ENCODE data around the gene PDE6G.

The PDE6G gene

DNA sequence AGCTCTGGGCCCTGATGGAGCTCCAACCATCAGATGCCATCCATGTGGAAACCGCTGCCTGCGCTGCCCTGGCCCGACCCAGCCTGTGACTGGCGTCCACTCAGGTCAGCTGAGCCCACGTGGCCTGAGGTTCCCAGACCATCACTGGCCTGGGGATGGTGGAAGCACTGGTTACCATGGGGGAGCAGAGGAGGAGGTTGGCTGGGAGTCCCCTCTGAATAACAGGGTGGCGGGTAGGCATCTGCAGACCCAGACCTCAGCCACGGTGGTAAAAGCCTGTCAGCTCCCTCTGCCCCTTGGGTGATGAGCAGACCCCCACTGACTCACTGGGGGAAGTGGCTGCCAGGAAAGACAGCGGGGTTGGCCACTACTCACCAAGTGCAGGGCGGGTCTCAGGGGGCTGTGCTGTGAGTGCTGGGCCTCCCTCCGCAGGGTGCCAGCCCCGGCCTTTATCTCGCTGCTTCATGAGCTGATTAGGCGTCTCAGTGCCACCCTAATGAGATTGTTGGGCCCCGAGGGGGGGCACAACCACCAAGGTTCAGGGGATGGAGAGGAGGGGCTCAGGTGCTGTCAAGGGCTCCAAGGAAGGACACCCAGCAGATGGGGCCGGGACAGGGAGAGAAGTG is at the start of gene PDE6G:
Gene PDE6G (minus strand): TSS at position 425 of the 626 bp plus-strand sequence. CDS start 3,237 bp downstream, outside the sequence.
- no peak within 1 kb of the TSS for H3K9ac ChIP-seq (ENCODE audit: low read length)
- H4K20me1 ChIP-seq (ENCODE audit: insufficient read depth, low read length): no peaks in the 10 kb centered on the region
- no peaks in the 10 kb centered on the region for H3K9me3 ChIP-seq (ENCODE audit: insufficient read depth, low read length)
- H3K4me1 ChIP-seq (ENCODE audit: low read length): peaks cover 8% of the 10 kb centered on the region
- H3K79me2 ChIP-seq (ENCODE audit: low read length): no peaks in the 10 kb centered on the region
- H2AFZ ChIP-seq (ENCODE audit: low read depth, low read length): no peak within 1 kb of the TSS
- no peak for TF ChIP-seq EZH2phosphoT487 (IDR thresholded peaks at IDR 0.05; ENCODE audit: low read depth)
- TF ChIP-seq, protein P1, sequence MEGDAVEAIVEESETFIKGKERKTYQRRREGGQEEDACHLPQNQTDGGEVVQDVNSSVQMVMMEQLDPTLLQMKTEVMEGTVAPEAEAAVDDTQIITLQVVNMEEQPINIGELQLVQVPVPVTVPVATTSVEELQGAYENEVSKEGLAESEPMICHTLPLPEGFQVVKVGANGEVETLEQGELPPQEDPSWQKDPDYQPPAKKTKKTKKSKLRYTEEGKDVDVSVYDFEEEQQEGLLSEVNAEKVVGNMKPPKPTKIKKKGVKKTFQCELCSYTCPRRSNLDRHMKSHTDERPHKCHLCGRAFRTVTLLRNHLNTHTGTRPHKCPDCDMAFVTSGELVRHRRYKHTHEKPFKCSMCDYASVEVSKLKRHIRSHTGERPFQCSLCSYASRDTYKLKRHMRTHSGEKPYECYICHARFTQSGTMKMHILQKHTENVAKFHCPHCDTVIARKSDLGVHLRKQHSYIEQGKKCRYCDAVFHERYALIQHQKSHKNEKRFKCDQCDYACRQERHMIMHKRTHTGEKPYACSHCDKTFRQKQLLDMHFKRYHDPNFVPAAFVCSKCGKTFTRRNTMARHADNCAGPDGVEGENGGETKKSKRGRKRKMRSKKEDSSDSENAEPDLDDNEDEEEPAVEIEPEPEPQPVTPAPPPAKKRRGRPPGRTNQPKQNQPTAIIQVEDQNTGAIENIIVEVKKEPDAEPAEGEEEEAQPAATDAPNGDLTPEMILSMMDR (IDR thresholded peaks at IDR 0.05; ENCODE audit: low read depth, low read length): no peak
- no peaks in the 10 kb centered on the region for H3K36me3 ChIP-seq (replicated peaks; ENCODE audit: low read depth, low read length)
- H3K4me3 ChIP-seq (ENCODE audit: low read length): no peak within 1 kb of the TSS
- no peak within 1 kb of the TSS for H3K27ac ChIP-seq (ENCODE audit: low read length)
- no peaks in the 10 kb centered on the region for H3K27me3 ChIP-seq (ENCODE audit: low read depth, low read length)
- no peak within 1 kb of the TSS for H3K4me2 ChIP-seq (ENCODE audit: low read length)

DNA sequence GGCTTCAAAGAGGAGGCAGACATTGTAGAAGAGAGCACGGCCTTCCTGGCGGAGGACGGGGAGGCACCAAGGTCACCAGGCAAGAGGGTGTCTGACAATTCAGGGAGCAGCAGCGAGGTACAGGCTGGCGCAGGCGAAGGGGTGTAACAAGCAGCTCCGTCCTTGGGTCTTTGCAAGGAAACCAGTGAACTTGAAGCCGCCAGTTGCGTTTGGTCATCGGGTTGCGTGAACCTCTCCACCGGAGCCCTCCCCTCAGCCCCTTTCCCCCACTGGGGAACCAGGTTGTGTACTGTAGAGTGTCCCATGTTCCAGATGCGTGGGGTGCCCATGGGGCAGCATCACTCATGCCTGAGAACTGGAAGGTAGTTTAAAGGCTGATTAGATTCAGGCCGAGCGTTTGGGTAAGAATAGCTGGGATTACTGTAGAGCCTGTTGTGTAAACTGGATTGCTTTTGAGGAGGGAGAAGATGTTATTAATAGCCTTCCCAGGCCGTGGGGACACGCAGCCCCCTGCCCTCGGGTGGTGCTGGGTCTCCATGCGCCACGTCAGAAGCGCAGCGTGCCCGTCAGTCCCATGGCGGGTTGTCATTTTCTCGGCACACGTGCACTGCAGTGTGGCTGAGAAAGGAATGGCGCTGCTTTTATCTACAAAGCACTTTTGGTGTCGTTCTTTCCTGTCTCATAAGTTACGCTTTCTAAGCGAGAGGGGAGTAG is 49.3 kb upstream of the PDE6G start:
- H3K79me2 ChIP-seq (ENCODE audit: low read length): peaks cover 51% of the 10 kb centered on the region

DNA sequence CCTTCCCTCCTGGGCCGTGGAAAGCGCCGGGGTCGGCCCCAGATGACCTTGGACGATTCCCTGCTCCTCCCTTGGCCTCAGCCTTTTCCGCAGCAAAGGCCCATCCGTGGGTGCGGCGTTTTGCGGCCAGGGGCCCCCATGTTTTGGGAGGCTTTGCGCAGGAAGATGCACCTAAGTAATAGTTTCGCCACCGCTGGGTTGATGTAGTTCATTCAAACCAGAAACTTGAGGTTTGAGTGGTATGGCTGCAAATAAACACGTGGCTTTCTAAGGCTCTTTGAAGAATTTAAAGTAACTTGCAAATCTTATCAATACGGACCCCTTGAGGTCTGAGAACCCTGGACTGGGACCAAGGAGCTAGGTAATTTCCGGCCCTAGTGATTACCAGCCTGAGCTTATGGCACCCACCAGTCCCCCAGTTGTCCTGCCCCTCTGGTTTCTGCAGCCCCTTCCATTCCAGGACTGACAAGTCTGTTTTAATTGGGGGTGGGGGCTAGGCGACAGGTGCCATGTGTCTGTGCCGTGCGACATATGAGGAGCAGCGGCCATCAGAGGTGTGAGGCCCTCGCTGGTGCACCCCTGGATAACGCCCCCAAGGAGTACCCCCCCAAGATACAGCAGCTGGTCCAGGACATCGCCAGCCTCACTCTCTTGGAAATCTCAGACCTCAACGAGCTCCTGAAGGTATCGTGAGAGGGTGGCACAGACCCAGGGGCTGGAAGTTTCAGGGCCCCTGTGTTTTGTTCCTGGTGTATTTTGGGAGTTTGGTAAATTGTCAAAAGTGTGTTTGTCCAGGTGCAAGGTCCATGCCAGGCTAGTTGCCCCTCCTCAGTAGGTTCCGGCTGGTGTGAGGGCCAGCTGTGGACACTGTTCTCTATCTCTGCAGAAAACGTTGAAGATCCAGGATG is 47.7 kb upstream of the PDE6G start:
- Histone ChIP-seq H3K27ac (ENCODE audit: low read length) (peak overlapping the region; percentile 58), H3K36me3 (replicated peaks; ENCODE audit: low read depth, low read length) (peaks cover 49% of the 10 kb centered on the region), H3K79me2 (ENCODE audit: low read length) (peaks cover 63% of the 10 kb centered on the region), H3K4me2 (ENCODE audit: low read length) (peak overlapping the region; percentile 95), H3K4me1 (ENCODE audit: low read length) (peaks cover 19% of the 10 kb centered on the region), H2AFZ (ENCODE audit: low read depth, low read length) (no peak overlapping the region), H3K4me3 (ENCODE audit: low read length) (peak overlapping the region; percentile 95), H3K9ac (ENCODE audit: low read length) (peak overlapping the region; percentile 95), H3K27me3 (ENCODE audit: low read depth, low read length) (no peaks in the 10 kb centered on the region), H4K20me1 (ENCODE audit: insufficient read depth, low read length) (peaks cover 6% of the 10 kb centered on the region), H3K9me3 (ENCODE audit: insufficient read depth, low read length) (no peaks in the 10 kb centered on the region)
- no peak for TF ChIP-seq EZH2phosphoT487 (IDR thresholded peaks at IDR 0.05; ENCODE audit: low read depth)
- TF ChIP-seq, protein P1 (IDR thresholded peaks at IDR 0.05; ENCODE audit: low read depth, low read length): no peak

More for the DNA sequence above, 49.3 kb upstream of the PDE6G start:
- H3K9ac ChIP-seq (ENCODE audit: low read length): no peak overlapping the region
- H2AFZ ChIP-seq (ENCODE audit: low read depth, low read length): no peak overlapping the region
- peaks cover 6% of the 10 kb centered on the region for H4K20me1 ChIP-seq (ENCODE audit: insufficient read depth, low read length)
- H3K4me2 ChIP-seq (ENCODE audit: low read length): no peak overlapping the region
- H3K9me3 ChIP-seq (ENCODE audit: insufficient read depth, low read length): no peaks in the 10 kb centered on the region
- H3K4me3 ChIP-seq (ENCODE audit: low read length): no peak overlapping the region
- H3K36me3 ChIP-seq (replicated peaks; ENCODE audit: low read depth, low read length): peaks cover 45% of the 10 kb centered on the region
- H3K27me3 ChIP-seq (ENCODE audit: low read depth, low read length): no peaks in the 10 kb centered on the region
- peaks cover 23% of the 10 kb centered on the region for H3K4me1 ChIP-seq (ENCODE audit: low read length)
- H3K27ac ChIP-seq (ENCODE audit: low read length): no peak overlapping the region
- TF ChIP-seq EZH2phosphoT487 (IDR thresholded peaks at IDR 0.05; ENCODE audit: low read depth): no peak
- TF ChIP-seq, protein P1 (IDR thresholded peaks at IDR 0.05; ENCODE audit: low read depth, low read length): no peak

All from OCI-LY3 (cell line).